Prostate gland (tissue), 2 donors: Measurements from ENCODE around the gene SHC2. TPM values are rescaled to one million over a fixed set of nuclear protein-coding genes. Genes with fewer than 3 reads are reported as not detected.
"Not testable (repeated sequence)": the region's sequence is repeated elsewhere in the genome, so short reads cannot be mapped to it uniquely, and the experiment has no call there.

Source experiments
- DNase-seq: peaks from one replicate; pipeline ENCODE4 v3.0.0-alpha.2; 2019; ENCODE audit warnings: low spot score
- H3K27ac ChIP-seq, 2 donors: fragments of 200-600 bp; sonication (generic); 2 replicates each; pipeline ENCODE4 v1.5.1; 2017 to 2019
- H3K27me3 ChIP-seq: fragments of 200-600 bp; sonication (generic); replicated peaks from 2 replicates; pipeline ENCODE4 v1.5.1; 2019; ENCODE audit not compliant: insufficient read depth
- H3K36me3 ChIP-seq, 2 donors: fragments of 200-600 bp; sonication (generic); 1 replicate in 1 of 2; 2 replicates in 1 of 2; pipeline versions ENCODE4 v1.5.1 to v1.8.1; 2017 to 2019
- H3K4me1 ChIP-seq: fragments of 200-600 bp; sonication (generic); replicated peaks from 2 replicates; pipeline ENCODE4 v1.5.1; 2019
- H3K4me3 ChIP-seq, 2 donors: fragments of 200-600 bp; sonication (generic); 2 replicates each; pipeline ENCODE4 v1.5.1; 2017 to 2019
- H3K9me3 ChIP-seq: fragments of 200-600 bp; sonication (generic); 2 replicates; pipeline ENCODE4 v1.5.1; 2017
- CTCF ChIP-seq, 4 experiments: fragments of 200-600 bp in 2 of 4; fragments of 450-650 bp in 2 of 4; sonication (generic) in 2 of 4; IDR thresholded peaks; 1 replicate in 3 of 4; 2 replicates in 1 of 4; pipeline ENCODE4 v1.5.1; 2016 to 2019; ENCODE audit warnings: antibody characterized with exemption in 4 of 4, mild to moderate bottlenecking in 2 of 4, moderate library complexity in 2 of 4
- POLR2A ChIP-seq: fragments of 450-650 bp; IDR thresholded peaks from one replicate; pipeline ENCODE4 v1.6.1; 2016; ENCODE audit warnings: antibody characterized with exemption, mild to moderate bottlenecking
- POLR2AphosphoS5 ChIP-seq: sonication (generic); formaldehyde crosslinking; IDR thresholded peaks from one replicate; pipeline ENCODE4 v1.6.1; 2017; ENCODE audit warnings: antibody characterized with exemption
- WGBS: methylation state at CpG from one replicate; pipeline ENCODE4 v1.1.5; 2018; 5-methylcytosine and 5-hydroxymethylcytosine counted together
- intact Hi-C: fragments of 100-400 bp; cut with DNase I; formaldehyde crosslinking; loops from one replicate; pipeline ENCODE4 v1.14.2; 2022
- total RNA-seq, 2 donors: library from RNA; depleted of rRNA; stranded (reverse); fragments of >200 nt; gene quantifications; one replicate each; pipeline ENCODE4 v1.1.0, GENCODE V29; 2016

Gene SHC2
- total RNA-seq, 2 donors from 2014 or later, result 52.2 to 83.4 TPM

GRCh38 chr19:434152-434960 is 26.5 kb downstream of the SHC2 start:
- DNase-seq, result no peak
- Histone ChIP-seq H3K4me1 (no peaks in the 10 kb centered on the region), H3K9me3 (no peaks in the 10 kb centered on the region), H3K27me3 (no peaks in the 10 kb centered on the region), H3K27ac (no peak overlapping the region), H3K4me3 (no peak overlapping the region), H3K36me3 (no peaks in the 10 kb centered on the region)
- 87% methylated on average over 21 of the region's 22 CpGs for WGBS
- TF ChIP-seq POLR2A (no peak), POLR2AphosphoS5 (no peak), CTCF (IDR thresholded peaks at IDR 0.05) (no peak)
- intact Hi-C loops, result no loop called here

- no peak for DNase-seq
- WGBS, result 98% methylated on average over 10 of the region's 10 CpGs
- intact Hi-C loops, result no loop called here
Observed at GRCh38 chr19:430701-431100, 30.1 kb downstream of the SHC2 start.

GRCh38 chr19:428149-428548 is 32.7 kb downstream of the SHC2 start:
- TF ChIP-seq CTCF (IDR thresholded peaks at IDR 0.05) (no peak), POLR2AphosphoS5 (no peak), POLR2A (no peak)
- WGBS, result 91% methylated on average over 15 of the region's 15 CpGs
- Histone ChIP-seq H3K4me3 (no peak overlapping the region), H3K27me3 (no peaks in the 10 kb centered on the region), H3K27ac (no peak overlapping the region), H3K4me1 (no peaks in the 10 kb centered on the region), H3K9me3 (no peaks in the 10 kb centered on the region), H3K36me3 (no peaks in the 10 kb centered on the region)
- intact Hi-C loops, result no loop called here
- DNase-seq, result no peak

More at GRCh38 chr19:430701-431100, 30.1 kb downstream of the SHC2 start:
- Histone ChIP-seq H3K4me1 (no peaks in the 10 kb centered on the region), H3K36me3 (no peaks in the 10 kb centered on the region), H3K9me3 (no peaks in the 10 kb centered on the region), H3K4me3 (no peak overlapping the region), H3K27me3 (no peaks in the 10 kb centered on the region), H3K27ac (no peak overlapping the region)
- TF ChIP-seq POLR2A (no peak), POLR2AphosphoS5 (no peak), CTCF (IDR thresholded peaks at IDR 0.05) (no peak)

- not testable (repeated sequence) for H3K4me3 ChIP-seq
Observed at GRCh38 chr19:427675-428074, 33.2 kb downstream of the SHC2 start.

DNA sequence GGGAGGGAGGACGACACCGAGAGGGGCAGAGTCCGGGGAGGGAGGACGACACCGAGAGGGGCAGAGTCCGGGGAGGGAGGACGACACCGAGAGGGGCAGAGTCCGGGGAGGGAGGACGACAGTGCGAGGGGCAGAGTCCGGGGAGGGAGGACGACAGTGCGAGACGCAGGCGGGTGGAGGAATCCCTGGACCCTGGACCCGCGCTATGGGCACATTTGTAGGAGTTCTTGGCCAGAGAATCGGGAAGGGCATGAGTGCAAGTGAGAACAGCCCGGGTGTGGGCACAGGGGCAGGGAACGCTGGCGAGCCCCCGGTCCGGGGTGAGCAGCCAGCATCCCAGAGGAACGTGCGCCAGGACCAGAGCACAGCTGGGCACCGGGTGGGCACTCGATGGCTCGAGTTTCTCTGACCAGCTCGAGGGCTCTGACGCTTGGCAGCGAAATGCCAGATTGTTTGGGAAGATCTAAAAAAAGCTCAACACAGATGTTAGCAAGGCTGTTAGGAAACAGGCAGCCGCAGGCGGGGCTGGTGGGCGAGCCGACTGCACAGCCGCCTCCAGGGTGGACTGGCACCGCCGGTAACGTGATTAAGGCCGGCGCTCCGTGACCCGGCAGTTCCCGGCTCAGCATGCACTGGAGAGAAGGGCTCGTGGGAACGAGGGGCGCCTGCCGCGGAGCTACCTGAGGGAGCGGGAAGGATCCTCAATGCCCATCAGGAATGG is 33.9 kb downstream of the SHC2 start:
- no peak overlapping the region for H3K4me3 ChIP-seq
- no peaks in the 10 kb centered on the region for H3K4me1 ChIP-seq
- H3K9me3 ChIP-seq, result no peaks in the 10 kb centered on the region
- DNase-seq, result no peak
- H3K27ac ChIP-seq, result no peak overlapping the region
- intact Hi-C loops, result no loop called here
- TF ChIP-seq POLR2A (no peak), CTCF (IDR thresholded peaks at IDR 0.05) (no peak), POLR2AphosphoS5 (no peak)
- no peaks in the 10 kb centered on the region for H3K36me3 ChIP-seq
- 71% methylated on average over 50 of the region's 51 CpGs for WGBS
- H3K27me3 ChIP-seq, result no peaks in the 10 kb centered on the region

More at GRCh38 chr19:427675-428074, 33.2 kb downstream of the SHC2 start:
- H3K36me3 ChIP-seq, H3K27ac ChIP-seq, H3K4me1 ChIP-seq, H3K27me3 ChIP-seq, DNase-seq, intact Hi-C loops, H3K9me3 ChIP-seq: not testable (repeated sequence)
- WGBS, result 72% methylated on average over 19 of the region's 19 CpGs
